H1 (cell line): ENCODE measurements around the gene LCN6. TPM values are rescaled to one million over a fixed set of nuclear protein-coding genes. Genes with fewer than 3 reads are reported as not detected.

Experiments used
- CTCF ChIA-PET: fragments of 300-600 bp; sonication (Branson Sonifier 250); formaldehyde crosslinking; loops from one replicate; lab custom pipeline; 2021; ENCODE audit not compliant: partially characterized antibody; lab: Charles Lee
- POLR2A ChIA-PET: fragments of 300-600 bp; sonication (Branson Sonifier 250); formaldehyde crosslinking; loops from one replicate; lab custom pipeline; 2021; ENCODE audit warnings: inconsistent platforms; ENCODE audit not compliant: partially characterized antibody; lab: Charles Lee
- DNase-seq, 2 experiments: peaks; one replicate each; pipeline versions ENCODE4 v3.0.0 to v3.0.0-alpha.2; 2010 to 2022; ENCODE audit warnings: low spot score in 2 of 2, low read depth in 1 of 2, mixed read lengths in 1 of 2
- FAIRE-seq: peaks from 2 replicates; lab custom pipeline; 2011; peaks lifted over from hg19 to GRCh38; lab: Jason Lieb, UNC
- H2AFZ ChIP-seq: 2 replicates; pipeline ENCODE4 v1.8.1; 2012; ENCODE audit warnings: low read length, inconsistent platforms
- H2AK5ac ChIP-seq: 2 replicates; pipeline ENCODE4 v1.6.1; 2013; ENCODE audit warnings: low read depth, low read length
- H2BK120ac ChIP-seq: replicated peaks from 2 replicates; pipeline ENCODE3; 2013; ENCODE audit warnings: low read depth, low read length, inconsistent platforms
- H2BK12ac ChIP-seq: 2 replicates; pipeline ENCODE4 v1.6.1; 2013; ENCODE audit warnings: low read depth, low read length
- H2BK15ac ChIP-seq: 2 replicates; pipeline ENCODE4 v1.6.1; 2013; ENCODE audit warnings: low read length
- H2BK20ac ChIP-seq: 2 replicates; pipeline ENCODE4 v1.6.1; 2013; ENCODE audit warnings: low read length
- H2BK5ac ChIP-seq: 2 replicates; pipeline ENCODE4 v1.6.1; 2013; ENCODE audit warnings: low read depth, low read length
- H3K14ac ChIP-seq: 2 replicates; pipeline ENCODE4 v1.6.1; 2013; ENCODE audit warnings: inconsistent platforms; ENCODE audit not compliant: insufficient read length
- H3K18ac ChIP-seq: 2 replicates; pipeline ENCODE4 v1.6.1; 2013; ENCODE audit warnings: low read length; ENCODE audit errors: extremely low read depth
- H3K23ac ChIP-seq: 2 replicates; pipeline ENCODE4 v1.6.1; 2013; ENCODE audit warnings: inconsistent platforms; ENCODE audit not compliant: insufficient read length
- H3K23me2 ChIP-seq: 2 replicates; pipeline ENCODE4 v1.6.1; 2013; ENCODE audit warnings: low read depth, low read length
- H3K27ac ChIP-seq: 2 replicates; pipeline ENCODE4 v1.6.1; 2011; ENCODE audit warnings: low read depth, low read length, inconsistent platforms
- H3K27me3 ChIP-seq, 4 experiments: replicated peaks in 1 of 4; 1 replicate in 1 of 4; 2 replicates in 3 of 4; pipeline versions ENCODE4 v1.6.1 to v1.8.1; 2011 to 2013; ENCODE audit warnings: low read length in 3 of 4, mild to moderate bottlenecking in 3 of 4, inconsistent platforms in 2 of 4, mixed read lengths in 2 of 4, moderate library complexity in 1 of 4; ENCODE audit not compliant: control insufficient read depth in 3 of 4, insufficient read depth in 3 of 4; ENCODE audit errors: extremely low read depth in 1 of 4
- H3K36me3 ChIP-seq, 4 experiments: 2 replicates each; pipeline versions ENCODE4 v1.6.1 to v1.8.1; 2011 to 2013; ENCODE audit warnings: mild to moderate bottlenecking in 4 of 4, low read length in 3 of 4, moderate library complexity in 2 of 4, control low read depth in 1 of 4, inconsistent platforms in 1 of 4; ENCODE audit not compliant: insufficient read depth in 4 of 4, control insufficient read depth in 2 of 4
- H3K4ac ChIP-seq: replicated peaks from 2 replicates; pipeline ENCODE3; 2013; ENCODE audit warnings: low read length, low read depth, mixed read lengths, inconsistent platforms; ENCODE audit not compliant: insufficient read length
- H3K4me1 ChIP-seq, 4 experiments: replicated peaks in 1 of 4; 1 replicate in 1 of 4; 2 replicates in 3 of 4; pipeline versions ENCODE4 v1.6.1 to v1.8.1; 2011 to 2013; ENCODE audit warnings: low read length in 3 of 4, inconsistent platforms in 2 of 4, mixed read lengths in 1 of 4; ENCODE audit not compliant: insufficient read depth in 4 of 4, control insufficient read depth in 3 of 4
- H3K4me2 ChIP-seq, 2 experiments: 2 replicates each; pipeline versions ENCODE4 v1.6.1 to v1.8.1; 2011 to 2013; ENCODE audit warnings: low read depth in 2 of 2, low read length in 2 of 2, control low read depth in 1 of 2, inconsistent platforms in 1 of 2, mild to moderate bottlenecking in 1 of 2; ENCODE audit not compliant: insufficient read depth in 1 of 2
- H3K4me3 ChIP-seq, 4 experiments: fragments of 200-600, 300-600 bp in 1 of 4; sonication (generic), shearing (Covaris generic), sonication (Bioruptor Twin) in 1 of 4; 2 replicates each; pipeline versions ENCODE4 v1.5.1 to v1.8.1; 2011 to 2016; ENCODE audit warnings: low read length in 4 of 4, low read depth in 3 of 4, control low read depth in 2 of 4, inconsistent platforms in 2 of 4, mild to moderate bottlenecking in 2 of 4, mixed read lengths in 1 of 4, moderate library complexity in 1 of 4; ENCODE audit not compliant: insufficient read depth in 2 of 4; ENCODE audit errors: extremely low read depth in 1 of 4
- H3K56ac ChIP-seq: replicated peaks from 2 replicates; pipeline ENCODE3; 2013; ENCODE audit warnings: low read depth, mild to moderate bottlenecking, mixed read lengths, low read length, inconsistent platforms; ENCODE audit not compliant: insufficient read length
- H3K79me1 ChIP-seq: 2 replicates; pipeline ENCODE4 v1.6.1; 2013; ENCODE audit warnings: low read depth, low read length, control low read depth
- H3K79me2 ChIP-seq, 2 experiments: 2 replicates each; pipeline versions ENCODE4 v1.6.1 to v1.8.1; 2012 to 2013; ENCODE audit warnings: low read length in 2 of 2, mild to moderate bottlenecking in 2 of 2, inconsistent platforms in 1 of 2; ENCODE audit not compliant: insufficient read depth in 2 of 2, control insufficient read depth in 1 of 2
- H3K9ac ChIP-seq, 4 experiments: replicated peaks in 1 of 4; 1 replicate in 1 of 4; 2 replicates in 3 of 4; pipeline versions ENCODE4 v1.6.1 to v1.8.1; 2011 to 2013; ENCODE audit warnings: low read depth in 3 of 4, low read length in 3 of 4, control low read depth in 2 of 4, mild to moderate bottlenecking in 2 of 4, moderate library complexity in 2 of 4, inconsistent platforms in 1 of 4; ENCODE audit errors: extremely low read depth in 1 of 4
- H3K9me3 ChIP-seq, 2 experiments: 2 replicates each; pipeline versions ENCODE4 v1.6.1 to v1.8.1; 2012 to 2013; ENCODE audit warnings: mild to moderate bottlenecking in 2 of 2, moderate library complexity in 2 of 2, control low read depth in 1 of 2, inconsistent platforms in 1 of 2, low read depth in 1 of 2, low read length in 1 of 2, mixed read lengths in 1 of 2; ENCODE audit not compliant: insufficient read depth in 2 of 2
- H4K20me1 ChIP-seq, 2 experiments: replicated peaks in 1 of 2; 2 replicates each; pipeline versions ENCODE3 to v1.8.1; 2011 to 2013; ENCODE audit warnings: inconsistent platforms in 2 of 2, low read length in 2 of 2, mild to moderate bottlenecking in 1 of 2; ENCODE audit not compliant: insufficient read depth in 2 of 2, control insufficient read depth in 1 of 2
- H4K5ac ChIP-seq: 2 replicates; pipeline ENCODE4 v1.6.1; 2013; ENCODE audit warnings: low read length, low read depth, mixed read lengths, inconsistent platforms; ENCODE audit not compliant: insufficient read length
- H4K8ac ChIP-seq: 2 replicates; pipeline ENCODE4 v1.8.0; 2013; ENCODE audit warnings: mild to moderate bottlenecking, moderate library complexity, low read length, inconsistent platforms; ENCODE audit not compliant: insufficient read depth; ENCODE audit errors: extremely low read depth
- H4K91ac ChIP-seq: replicated peaks from 2 replicates; pipeline ENCODE3; 2013; ENCODE audit warnings: low read length, mixed read lengths, inconsistent platforms; ENCODE audit not compliant: insufficient read length
- ATF2 ChIP-seq: IDR thresholded peaks from 2 replicates; pipeline ENCODE4 v1.6.1; 2012; ENCODE audit warnings: low read length, inconsistent platforms
- BCL11A ChIP-seq, 2 experiments: IDR thresholded peaks; one replicate each; pipeline ENCODE4 v1.6.1; 2011; ENCODE audit warnings: low read depth in 2 of 2, low read length in 2 of 2, mild to moderate bottlenecking in 2 of 2
- PHF8 ChIP-seq: fragments of 200-600 bp; sonication (generic); conservative IDR thresholded peaks from 2 replicates; pipeline ENCODE4 v1.7.1; 2012; ENCODE audit warnings: low read depth, mild to moderate bottlenecking, inconsistent platforms, low read length, moderate library complexity
- POLR2A ChIP-seq, 2 experiments: IDR thresholded peaks; 1 replicate in 1 of 2; 2 replicates in 1 of 2; pipeline ENCODE4 v1.6.1; 2011; ENCODE audit warnings: low read depth in 2 of 2, low read length in 2 of 2, mild to moderate bottlenecking in 2 of 2; ENCODE audit errors: control extremely low read depth in 1 of 2
- SP2 ChIP-seq: IDR thresholded peaks from 2 replicates; pipeline ENCODE4 v1.6.1; 2012; ENCODE audit warnings: mild to moderate bottlenecking, low read length, inconsistent platforms
- SUZ12 ChIP-seq: fragments of 200-600 bp; sonication (generic); IDR thresholded peaks from 2 replicates; pipeline ENCODE4 v1.6.1; 2012; ENCODE audit warnings: mild to moderate bottlenecking, inconsistent platforms, low read length, moderate library complexity, mixed read lengths
- TEAD4 ChIP-seq: IDR thresholded peaks from 2 replicates; pipeline ENCODE4 v1.6.1; 2012; ENCODE audit warnings: low read depth, low read length, inconsistent platforms, mixed read lengths
- YY1 ChIP-seq: IDR thresholded peaks from 2 replicates; pipeline ENCODE4 v1.6.1; 2011; ENCODE audit warnings: low read depth, mild to moderate bottlenecking, low read length
- ZNF274 ChIP-seq: IDR thresholded peaks from 2 replicates; pipeline ENCODE4 v1.7.0; 2012; ENCODE audit warnings: low read length, borderline replicate concordance; ENCODE audit errors: extremely low read depth
- WGBS, 2 experiments: shearing (Covaris generic) in 1 of 2; methylation state at CpG; one replicate each; pipeline versions ENCODE4 v1.1.6 to v1.1.7; 2013 to 2015; ENCODE audit warnings: low lambda C conversion rate in 2 of 2, mixed read lengths in 2 of 2, inconsistent platforms in 1 of 2, low coverage in 1 of 2, missing lambda C conversion rate in 1 of 2; ENCODE audit not compliant: insufficient replicate concordance in 2 of 2, insufficient coverage in 1 of 2, insufficient read length in 1 of 2; ENCODE audit errors: extremely low coverage in 1 of 2, missing lambda C conversion rate in 1 of 2; 5-methylcytosine and 5-hydroxymethylcytosine counted together
- polyA plus RNA-seq, 7 experiments: library from polyadenylated mRNA; depleted of rRNA in 3 of 7; stranded (reverse) in 5 of 7; unstranded in 2 of 7; fragments of >200 nt in 5 of 7; fragments of 200-250 nt in 2 of 7; gene quantifications; 1 replicate in 5 of 7; 2 replicates in 1 of 7; 4 replicates in 1 of 7; pipeline versions ENCODE4 v1.2.1 to v1.2.3, GENCODE V29; 2011 to 2013; ENCODE audit warnings: missing spikeins in 2 of 7, mixed read lengths in 2 of 7
- total RNA-seq: library from RNA; stranded (reverse); fragmentation: NEBNext Ultra II Directional; extraction: Animal tissue kit (Norgen Biotek cat#: 25700); gene quantifications from 2 replicates; pipeline ENCODE4 v1.2.1, GENCODE V29; 2021

Gene LCN6
- total and polyA plus RNA-seq, 2 of the 8 experiments (the other 6 are each of a cell fraction or from before 2014, with no cell fraction given) = not detected

DNA sequence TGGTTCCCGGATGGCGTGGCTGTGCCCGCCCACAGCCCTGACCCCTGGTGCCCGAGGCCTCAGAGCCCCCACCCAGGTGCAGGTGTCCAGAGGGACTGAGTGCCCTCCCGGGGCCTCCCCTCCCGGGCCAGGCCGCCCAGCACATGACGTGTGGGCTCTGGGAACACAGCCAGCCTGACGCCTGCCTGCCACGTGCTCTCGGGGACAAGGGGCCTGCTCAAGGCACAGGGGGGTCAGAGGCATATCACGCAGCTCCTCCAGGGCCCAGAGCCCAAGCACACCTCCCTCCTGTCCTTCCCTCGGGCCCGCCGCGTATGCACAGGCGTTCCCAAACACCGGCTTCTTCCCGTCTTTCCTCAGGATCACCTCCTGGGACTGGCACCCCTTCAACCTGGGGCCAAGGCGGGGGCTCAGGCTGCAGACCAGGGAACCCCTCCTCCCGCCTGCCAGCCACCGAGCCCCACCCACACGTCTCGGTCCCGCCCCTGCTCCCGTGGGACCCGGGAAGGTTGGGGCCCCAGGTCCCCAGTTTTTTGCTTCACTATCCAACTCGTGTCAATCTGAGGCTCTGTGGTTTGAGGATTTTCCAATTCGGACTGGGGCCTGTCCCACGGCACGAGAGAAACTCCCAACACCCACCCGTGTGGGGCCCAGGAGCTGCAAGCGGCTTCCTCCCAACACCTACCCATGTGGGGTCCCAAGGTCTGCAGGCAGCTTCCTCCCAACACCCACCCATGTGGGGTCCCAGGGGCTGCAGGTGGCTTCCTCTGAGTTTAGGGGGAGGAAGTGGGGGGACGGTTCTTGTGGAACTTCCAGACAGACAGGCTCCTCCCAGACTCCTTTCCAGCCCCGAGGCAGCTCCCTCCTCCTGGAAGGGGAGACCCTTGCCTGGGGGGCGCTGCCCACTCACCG lies 7.1 kb downstream of the LCN6 start:
- Histone ChIP-seq H3K4ac (peak overlapping the region; percentile 23), H2BK20ac (no peak overlapping the region), H2AFZ (no peak overlapping the region), H2BK15ac (no peak overlapping the region; the same call in 1 of the 2 replicates), H4K20me1 (no peaks in the 10 kb centered on the region), H3K23ac (no peak overlapping the region), H2AK5ac (no peak overlapping the region), H3K27ac (no peak overlapping the region), H3K23me2 (no peaks in the 10 kb centered on the region; the same call in 1 of the 2 replicates), H3K56ac (no peak overlapping the region), H3K4me3 (no peak overlapping the region), H3K79me1 (no peaks in the 10 kb centered on the region), H3K18ac (no peak overlapping the region; the same call in 1 of the 2 replicates), H3K9ac (no peak overlapping the region), H2BK12ac (no peak overlapping the region), H3K4me2 (no peak overlapping the region), H3K79me2 (no peaks in the 10 kb centered on the region), H4K91ac (no peak overlapping the region), H4K8ac (peak overlapping the region; percentile 68; the same call in 1 of the 2 replicates), H3K9me3 (no peaks in the 10 kb centered on the region; a peak in 1 of 4 replicates), H2BK5ac (no peak overlapping the region), H3K27me3 (peaks cover 0 to 4% (median 0%) of the 10 kb centered on the region in 4 experiments; a peak in 3 of 7 replicates), H3K14ac (no peak overlapping the region), H3K4me1 (peaks cover 0 to 20% (median 8%) of the 10 kb centered on the region in 4 experiments; a peak in 6 of 7 replicates), H2BK120ac (no peak overlapping the region), H3K36me3 (no peaks in the 10 kb centered on the region), H4K5ac (no peak overlapping the region)
- TF ChIP-seq POLR2A (IDR thresholded peaks at IDR 0.05; ENCODE audit: control extremely low read depth in 1 of 2, low read depth in 2 of 2, low read length in 2 of 2) = no peak
- no peak for TF ChIP-seq ATF2
- TF ChIP-seq SP2 = no peak
- TF ChIP-seq BCL11A (IDR thresholded peaks at IDR 0.05; ENCODE audit: low read depth in 2 of 2, low read length in 2 of 2) = no peak
- no peak for TF ChIP-seq PHF8
- no peak for TF ChIP-seq SUZ12
- no peak for TF ChIP-seq YY1
- TF ChIP-seq TEAD4 = no peak
- no peak for TF ChIP-seq ZNF274
- CTCF ChIA-PET = interaction anchor here (0.6 to 4.8 kb wide), 9 partner anchors 10 to 324 kb away, joined by 3 to 36 read pairs (median 4); partner anchors contain the start of gene LCN8
- DNase-seq (no peak), FAIRE-seq (no peak)
- POLR2A ChIA-PET = interaction anchor here (1.3 to 11.7 kb wide), 4 partner anchors 9 to 21 kb away, joined by 4 to 137 read pairs (median 11); partner anchors contain the start of gene LCN8
- WGBS, 2 experiments = 86% methylated on average over 21 of the region's 37 CpGs; no CpG with 5 or more reads in 1 of the 2 experiments
